Stimulated activated CD4-positive, alpha-beta T cell treated with anti-CD3 and anti-CD28 coated beads, Interleukin-4, amount 100 ng/mL, for 1 hour (primary cell): ENCODE measurements around the gene EDEM3.
"Not testable (repeated sequence)": the region's sequence is repeated elsewhere in the genome, so short reads cannot be mapped to it uniquely, and the experiment has no call there.

Experiments used
- DNase-seq: peaks from one replicate; pipeline ENCODE4 v3.0.0-alpha.2; 2020

EDEM3 gene

GRCh38 chr1:184769241-184769640, 14.6 kb upstream of the EDEM3 start:
- DNase-seq: no peak

GRCh38 chr1:184768467-184768866, 13.8 kb upstream of the EDEM3 start:
- DNase-seq: no peak

GRCh38 chr1:184767591-184767990, 12.9 kb upstream of the EDEM3 start:
- DNase-seq: no peak

- DNase-seq: no peak
Observed at GRCh38 chr1:184764483-184764882, 9.8 kb upstream of the EDEM3 start.

GRCh38 chr1:184763520-184763919, 8.9 kb upstream of the EDEM3 start:
- not testable (repeated sequence) for DNase-seq

GRCh38 chr1:184761969-184762485, 7.4 kb upstream of the EDEM3 start:
- no peak for DNase-seq

GRCh38 chr1:184759651-184760050, 5.0 kb upstream of the EDEM3 start:
- no peak for DNase-seq

GRCh38 chr1:184759112-184759511, 4.5 kb upstream of the EDEM3 start:
- DNase-seq: no peak

GRCh38 chr1:184757891-184758290, 3.2 kb upstream of the EDEM3 start:
- no peak for DNase-seq

- DNase-seq: no peak
Observed at GRCh38 chr1:184757406-184757805, 2.7 kb upstream of the EDEM3 start.

GRCh38 chr1:184755226-184756065, 788 bp upstream of the EDEM3 start:
- peak; percentile 15 for DNase-seq

GRCh38 chr1:184753608-184754475, 816 bp downstream of the EDEM3 start:
- DNase-seq: peak; percentile 49

- no peak for DNase-seq
Observed at GRCh38 chr1:184753117-184753516, 1.5 kb downstream of the EDEM3 start.

- no peak for DNase-seq
Observed at GRCh38 chr1:184752656-184753055, 2.0 kb downstream of the EDEM3 start.

GRCh38 chr1:184748740-184749139, 5.9 kb downstream of the EDEM3 start:
- DNase-seq: no peak

GRCh38 chr1:184747089-184747955, 7.3 kb downstream of the EDEM3 start:
- DNase-seq: no peak

- no peak for DNase-seq
Observed at GRCh38 chr1:184745929-184746638, 8.6 kb downstream of the EDEM3 start.

GRCh38 chr1:184745110-184745509, 9.5 kb downstream of the EDEM3 start:
- DNase-seq: no peak

- no peak for DNase-seq
Observed at GRCh38 chr1:184743062-184743756, 11.4 kb downstream of the EDEM3 start.

- DNase-seq: no peak
Observed at GRCh38 chr1:184740344-184740743, 14.3 kb downstream of the EDEM3 start.

- no peak for DNase-seq
Observed at GRCh38 chr1:184739796-184740195, 14.9 kb downstream of the EDEM3 start.
